ENCODE data around the gene EXD3.

EXD3 gene

DNA sequence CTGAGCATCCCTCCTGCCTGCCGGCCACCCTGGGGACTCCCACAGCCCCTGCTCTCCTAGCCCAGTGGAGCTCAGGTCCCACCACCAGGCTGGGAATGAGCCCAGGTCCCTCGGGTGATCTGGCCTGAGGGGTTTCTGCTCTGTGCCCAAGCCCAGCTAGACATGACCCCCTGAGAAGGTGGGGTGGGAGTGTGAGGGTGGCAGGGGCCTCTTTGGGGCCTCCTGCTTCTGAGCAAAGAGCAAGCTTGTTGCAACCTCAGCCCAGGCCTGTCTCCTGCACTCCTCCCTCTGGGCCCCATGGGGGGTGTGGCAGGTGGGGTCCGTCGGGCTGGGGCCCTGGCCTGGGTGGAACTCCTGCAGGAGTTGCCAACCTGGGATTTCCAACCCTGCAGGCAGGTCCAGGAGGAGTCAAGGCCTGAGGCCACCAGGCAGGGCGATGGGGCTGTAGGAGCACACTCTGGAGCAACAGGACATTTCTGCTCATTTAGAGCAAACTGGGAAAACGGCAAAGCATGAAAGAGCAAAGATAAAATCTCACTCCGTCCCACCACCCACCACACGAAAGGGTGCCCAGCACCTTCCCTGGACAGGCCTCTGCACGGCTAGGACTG is 109.5 kb downstream of the EXD3 start:
- no peak for DNase-seq

DNA sequence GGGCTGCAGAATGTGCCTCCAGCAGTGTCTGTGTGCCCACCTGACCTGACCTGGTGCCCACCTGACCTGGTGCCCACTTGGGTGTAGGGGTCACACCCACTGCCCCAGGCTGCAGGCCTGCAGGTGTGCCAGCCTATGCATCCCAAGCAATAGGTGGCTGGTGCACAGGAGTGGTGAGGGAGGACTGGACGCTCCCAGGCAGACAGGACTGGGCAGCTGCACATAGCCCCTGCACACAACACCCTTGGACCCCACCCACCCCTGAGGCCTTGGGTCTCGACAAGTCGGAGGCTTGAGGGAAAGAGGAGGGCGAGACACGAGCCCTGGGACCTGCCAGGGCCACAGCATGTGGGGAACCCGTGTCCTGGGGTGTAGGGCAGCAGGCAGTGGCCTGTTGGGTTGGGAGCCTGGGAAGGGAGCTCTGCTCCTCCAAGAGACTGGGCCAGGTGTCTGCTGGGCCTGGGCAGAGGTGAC is 110.1 kb downstream of the EXD3 start:
- no peak for DNase-seq

GRCh38 chr9:137311986-137312851 is 110.7 kb downstream of the EXD3 start:
- DNase-seq: no peak

GRCh38 chr9:137311171-137311985 is 111.6 kb downstream of the EXD3 start:
- DNase-seq: peak in 1 of 4 experiments; percentile 20

DNA sequence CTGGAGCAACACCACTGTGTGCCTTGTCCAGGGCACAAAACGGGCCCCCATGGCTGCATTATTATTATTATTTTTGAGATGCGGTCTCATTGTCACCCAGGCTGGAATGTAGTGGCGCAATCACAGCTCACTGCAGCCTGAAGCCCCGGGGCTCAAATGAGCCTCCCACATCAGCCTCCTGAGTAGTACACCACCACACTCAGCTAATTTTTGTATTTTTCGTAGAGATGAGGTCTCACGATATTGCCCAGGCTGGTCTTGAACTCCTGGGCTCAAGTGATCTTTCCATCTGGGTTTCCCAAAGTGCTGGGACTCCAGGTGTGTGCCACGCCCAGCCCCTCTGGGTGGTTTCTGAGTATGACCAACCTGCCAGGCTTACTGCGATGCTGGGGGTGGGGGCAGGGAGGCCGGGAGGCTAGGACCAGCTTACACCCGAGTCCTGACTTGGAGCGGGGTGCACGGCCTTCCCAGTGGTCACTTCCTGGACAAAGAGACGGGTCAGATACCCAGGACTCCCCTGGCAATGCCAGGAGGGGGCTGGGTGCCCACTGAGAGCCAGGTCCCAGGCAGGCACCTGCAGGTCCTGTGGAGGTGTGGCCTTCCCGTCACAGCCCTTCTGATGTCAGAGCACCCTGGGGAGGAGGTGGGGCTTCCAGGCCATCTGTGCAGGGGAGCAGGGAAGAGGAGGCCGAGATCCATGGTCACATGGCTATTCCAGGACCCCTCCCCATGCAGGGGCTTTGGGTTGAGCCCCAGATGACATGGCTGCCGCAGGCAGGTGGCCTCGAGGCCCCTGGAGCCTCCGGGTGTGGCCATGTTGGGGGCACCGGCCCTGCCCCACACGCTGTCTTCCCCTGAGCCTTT is 112.5 kb downstream of the EXD3 start:
- DNase-seq: no peak

GRCh38 chr9:137309368-137310188 is 113.4 kb downstream of the EXD3 start:
- DNase-seq: no peak

DNA sequence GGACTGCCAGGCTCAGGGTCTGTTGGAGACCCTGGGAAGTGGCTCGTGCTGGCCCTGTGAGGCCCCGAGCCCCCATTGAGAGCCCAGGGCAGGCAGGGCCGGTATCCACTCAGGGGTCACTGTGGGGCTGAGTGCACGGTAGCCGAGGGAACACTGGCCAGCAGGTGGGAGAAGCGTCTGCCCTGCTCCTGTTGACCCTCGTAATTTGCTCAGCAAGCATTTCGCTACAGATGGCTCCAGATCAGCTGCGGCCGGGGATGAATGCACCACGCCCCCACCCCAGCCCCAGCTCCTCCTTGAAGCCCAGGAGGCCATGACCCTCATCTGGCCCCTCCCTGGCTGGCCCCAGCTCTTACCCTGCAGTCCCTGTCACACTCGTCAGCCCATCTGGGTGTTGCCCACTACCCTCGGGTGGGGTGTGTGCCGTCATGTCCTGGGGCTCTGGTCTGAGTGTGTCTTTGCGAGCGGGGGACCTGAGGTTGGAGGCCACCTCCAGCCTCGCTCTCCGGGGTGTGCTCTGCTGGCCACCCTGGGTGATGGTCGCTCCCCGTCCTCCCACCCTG is 114.8 kb downstream of the EXD3 start:
- no peak for DNase-seq

- no peak for DNase-seq
Observed at GRCh38 chr9:137307255-137308056, 115.5 kb downstream of the EXD3 start.

- no peak for DNase-seq
Observed at GRCh38 chr9:137306850-137307254, 116.1 kb downstream of the EXD3 start.

GRCh38 chr9:137306066-137306849 is 116.7 kb downstream of the EXD3 start:
- no peak for DNase-seq

DNA sequence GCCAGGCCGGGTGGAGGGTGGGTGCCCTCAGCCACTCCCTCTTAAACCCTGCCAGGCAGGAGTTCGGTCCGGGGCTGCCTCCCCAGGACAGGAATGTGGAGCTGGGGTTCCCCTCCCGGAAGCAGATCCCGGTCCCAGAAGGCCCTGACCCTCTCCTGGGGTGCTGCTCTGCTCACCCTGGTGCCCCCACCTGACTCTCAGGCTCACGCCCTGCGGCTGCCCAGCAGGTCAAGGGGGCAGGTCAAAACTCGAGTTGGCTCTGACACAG is 117.2 kb downstream of the EXD3 start:
- DNase-seq: no peak

DNA sequence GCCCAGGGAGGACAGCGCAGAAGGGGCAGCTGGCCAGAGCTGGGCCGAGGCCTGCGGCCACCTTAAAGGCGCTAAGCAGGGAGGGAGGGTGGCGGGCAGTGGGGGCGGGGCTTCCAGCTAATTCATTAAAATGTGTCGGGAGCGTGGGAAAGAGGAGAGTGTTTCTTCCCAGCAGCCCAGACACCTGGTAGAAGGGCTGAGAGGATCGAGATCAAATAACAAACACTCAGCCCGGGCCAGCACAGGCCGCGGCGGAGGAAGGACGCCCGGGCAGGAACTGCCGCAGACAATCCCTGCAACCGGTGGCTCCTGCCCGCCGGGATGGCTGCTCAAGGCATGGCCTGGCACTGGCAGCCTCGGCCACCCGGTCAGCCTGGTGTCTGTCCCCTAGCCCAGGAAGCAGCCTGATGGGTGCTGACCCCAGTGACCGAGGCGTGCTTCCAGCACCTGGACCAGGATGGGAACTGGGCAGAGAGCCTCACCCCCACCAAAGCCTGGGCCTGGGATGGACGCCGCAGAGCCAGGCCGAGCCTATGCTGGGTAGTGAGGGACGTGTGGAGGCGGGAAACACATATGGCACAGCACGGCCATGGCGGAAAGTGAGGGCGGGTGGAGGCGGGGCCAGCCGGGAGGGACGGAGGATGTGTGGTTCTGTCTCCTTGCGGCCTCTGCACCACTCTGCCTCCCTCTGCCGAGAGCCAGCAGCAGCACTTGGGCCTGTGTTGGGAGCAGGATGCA is 117.7 kb downstream of the EXD3 start:
- peak in 2 of 4 experiments; percentile 42 to 54 for DNase-seq

DNA sequence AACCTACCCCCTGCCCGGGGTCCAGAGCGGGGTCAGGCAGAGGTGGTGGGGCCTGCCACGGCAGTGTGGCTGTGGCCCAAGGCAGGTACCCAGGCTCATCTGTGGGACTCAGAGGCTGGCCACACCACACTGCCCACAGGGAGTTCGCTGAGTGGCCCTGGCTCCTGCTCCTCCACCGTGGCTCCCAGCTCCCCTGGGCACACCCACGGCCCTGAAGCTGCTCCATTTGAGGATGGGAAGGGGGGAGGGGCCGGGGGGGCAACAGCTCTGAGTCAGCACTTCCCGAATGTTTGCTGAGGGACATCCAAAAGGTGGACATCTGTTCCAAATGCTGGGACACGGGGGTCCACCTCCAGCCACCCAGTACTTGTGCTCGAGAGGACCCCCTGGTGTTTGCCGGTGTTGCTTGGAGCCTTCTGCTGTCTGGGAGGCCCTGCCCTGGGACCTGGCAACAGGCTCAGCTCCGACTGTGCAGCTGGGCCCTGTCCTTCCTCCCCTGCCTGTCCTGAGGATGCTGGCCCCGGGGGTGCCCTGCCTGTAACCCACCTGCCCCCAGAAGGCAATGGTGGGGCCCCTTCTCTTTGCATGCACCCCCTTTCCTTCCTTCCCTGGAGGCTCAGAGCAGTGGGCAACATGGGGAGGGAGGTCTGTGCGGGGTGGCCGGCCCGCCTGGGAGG is 118.4 kb downstream of the EXD3 start:
- no peak for DNase-seq

DNA sequence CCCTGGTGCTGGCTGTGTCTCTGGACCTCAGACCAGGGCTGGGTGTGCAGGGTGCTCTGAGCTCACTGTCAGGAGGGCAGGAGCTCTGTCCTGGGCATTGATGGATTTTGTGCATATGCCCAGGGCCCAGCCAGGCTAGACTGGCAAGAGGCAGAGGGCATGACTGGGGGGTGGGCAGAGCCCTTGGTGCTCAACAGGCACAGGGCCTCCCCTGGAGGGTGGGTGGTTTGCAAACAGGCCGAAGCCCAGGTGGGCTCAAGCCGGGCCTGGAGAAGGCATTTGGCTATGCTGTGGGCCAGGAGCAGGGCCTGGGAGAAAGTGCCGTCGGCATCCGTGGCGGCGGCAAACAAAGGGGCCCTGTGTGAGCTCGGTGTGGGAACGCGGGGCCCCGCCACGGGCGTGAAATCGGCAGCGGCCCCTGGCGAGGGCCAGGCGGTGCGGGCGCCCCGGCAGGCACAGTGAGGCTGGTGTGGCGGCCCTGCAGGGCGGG is 119.0 kb downstream of the EXD3 start:
- DNase-seq: no peak

DNA sequence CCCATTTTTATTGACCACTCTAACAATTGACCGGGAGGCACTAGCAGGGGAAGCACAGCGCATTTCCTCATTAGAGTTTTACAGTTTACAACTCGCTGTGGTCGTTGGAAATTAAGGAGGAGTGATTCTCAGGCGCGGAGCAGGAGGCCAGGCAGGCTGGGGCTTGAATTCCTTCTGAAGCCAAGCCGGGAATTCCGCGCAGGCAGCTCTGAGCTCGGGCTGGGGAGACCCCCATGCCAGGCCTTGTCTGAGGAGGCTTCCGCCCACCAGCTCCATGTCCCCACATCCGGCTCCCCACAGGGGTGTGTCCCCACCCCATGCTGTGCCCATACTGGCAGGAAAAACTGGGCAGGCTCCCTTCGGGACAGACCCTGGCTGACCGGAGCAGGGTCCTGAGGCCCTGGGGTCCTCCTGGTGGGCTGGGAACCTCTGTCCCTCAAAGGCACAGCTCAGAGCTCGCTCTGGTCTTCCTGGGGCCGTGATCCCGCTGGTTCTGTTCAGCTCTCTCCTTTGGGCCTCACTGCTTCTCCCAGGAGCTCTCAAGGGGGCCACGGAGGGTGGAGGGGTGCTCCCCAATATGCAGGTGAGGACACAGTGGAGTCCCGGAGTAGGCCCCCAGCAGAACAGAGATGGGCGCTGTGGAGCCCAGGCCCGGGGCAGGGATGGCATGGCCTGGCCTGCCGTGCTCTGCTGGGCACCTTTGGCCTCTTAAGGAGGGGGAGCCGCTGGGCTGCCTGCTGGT is 119.6 kb downstream of the EXD3 start:
- DNase-seq: no peak

- no peak for DNase-seq
Observed at GRCh38 chr9:137302449-137303150, 120.4 kb downstream of the EXD3 start.

- peak; percentile 85 to 95 (median 90) for DNase-seq
Observed at GRCh38 chr9:137302118-137302448, 120.9 kb downstream of the EXD3 start, which contains the start of gene NRARP. NRARP (minus strand) TSS chr9:137302271; CDS start chr9:137301928, 343 bp downstream.
